ENCODE measurements around the gene GLTP.
A peak's percentile ranks its signal among the peaks of the same experiment; 100 is the strongest.

GLTP gene

GRCh38 chr12:109885616-109886015 is 5.3 kb upstream of the GLTP start:
- TF ChIP-seq CTCF (IDR thresholded peaks at IDR 0.05; ENCODE audit: low read depth, low read length, missing control alignments): no peak
- no peak overlapping the region for H3K4me3 ChIP-seq (ENCODE audit: low read depth, low read length)
- no peak for DNase-seq (ENCODE audit: low read depth)

GRCh38 chr12:109883461-109883860 is 3.1 kb upstream of the GLTP start:
- no peak overlapping the region for H3K4me3 ChIP-seq (ENCODE audit: low read depth, low read length)
- no peak for DNase-seq (ENCODE audit: low read depth)
- no peak for TF ChIP-seq CTCF (IDR thresholded peaks at IDR 0.05; ENCODE audit: low read depth, low read length, missing control alignments)

- H3K4me3 ChIP-seq (ENCODE audit: low read depth, low read length): no peak overlapping the region
- no peak for DNase-seq (ENCODE audit: low read depth)
- no peak for TF ChIP-seq CTCF (IDR thresholded peaks at IDR 0.05; ENCODE audit: low read depth, low read length, missing control alignments)
These were observed 1.4 kb upstream of the GLTP start for GRCh38 chr12:109881752-109882151.

GRCh38 chr12:109880938-109881337 is 597 bp upstream of the GLTP start:
- no peak for TF ChIP-seq CTCF (IDR thresholded peaks at IDR 0.05; ENCODE audit: low read depth, low read length, missing control alignments)
- DNase-seq (ENCODE audit: low read depth): no peak
- peak overlapping the region; percentile 59 for H3K4me3 ChIP-seq (ENCODE audit: low read depth, low read length)

- TF ChIP-seq CTCF (IDR thresholded peaks at IDR 0.05; ENCODE audit: low read depth, low read length, missing control alignments): no peak
- DNase-seq (ENCODE audit: low read depth): no peak
These were observed 844 bp downstream of the GLTP start for GRCh38 chr12:109879351-109880042.

GRCh38 chr12:109878749-109879148 is 1.6 kb downstream of the GLTP start:
- H3K4me3 ChIP-seq (ENCODE audit: low read depth, low read length): peak overlapping the region; percentile 84
- no peak for DNase-seq (ENCODE audit: low read depth)

More at GRCh38 chr12:109879351-109880042, 844 bp downstream of the GLTP start:
- peak overlapping the region; percentile 84 for H3K4me3 ChIP-seq (ENCODE audit: low read depth, low read length)

More at GRCh38 chr12:109878749-109879148, 1.6 kb downstream of the GLTP start:
- TF ChIP-seq CTCF (IDR thresholded peaks at IDR 0.05; ENCODE audit: low read depth, low read length, missing control alignments): no peak

Measured in GM12864 (cell line).